Keratinocyte (primary cell): ENCODE data around the gene CDC6.

Experiments
- CTCF ChIP-seq, 3 experiments: IDR thresholded peaks in 1 of 3; conservative IDR thresholded peaks in 1 of 3; optimal IDR thresholded peaks in 1 of 3; 2 replicates in 2 of 3; 3 replicates in 1 of 3; pipeline versions ENCODE3 to v1.5.1; 2011; ENCODE audit warnings: low read length in 3 of 3, mild to moderate bottlenecking in 3 of 3, moderate library complexity in 2 of 3, control low read depth in 1 of 3, inconsistent platforms in 1 of 3; ENCODE audit not compliant: insufficient read depth in 2 of 3; ENCODE audit errors: extremely low read depth in 1 of 3
- EZH2 ChIP-seq: IDR thresholded peaks from one replicate; pipeline ENCODE4 v1.6.1; 2012; ENCODE audit warnings: inconsistent platforms, mild to moderate bottlenecking, low read length, moderate library complexity

DNA sequence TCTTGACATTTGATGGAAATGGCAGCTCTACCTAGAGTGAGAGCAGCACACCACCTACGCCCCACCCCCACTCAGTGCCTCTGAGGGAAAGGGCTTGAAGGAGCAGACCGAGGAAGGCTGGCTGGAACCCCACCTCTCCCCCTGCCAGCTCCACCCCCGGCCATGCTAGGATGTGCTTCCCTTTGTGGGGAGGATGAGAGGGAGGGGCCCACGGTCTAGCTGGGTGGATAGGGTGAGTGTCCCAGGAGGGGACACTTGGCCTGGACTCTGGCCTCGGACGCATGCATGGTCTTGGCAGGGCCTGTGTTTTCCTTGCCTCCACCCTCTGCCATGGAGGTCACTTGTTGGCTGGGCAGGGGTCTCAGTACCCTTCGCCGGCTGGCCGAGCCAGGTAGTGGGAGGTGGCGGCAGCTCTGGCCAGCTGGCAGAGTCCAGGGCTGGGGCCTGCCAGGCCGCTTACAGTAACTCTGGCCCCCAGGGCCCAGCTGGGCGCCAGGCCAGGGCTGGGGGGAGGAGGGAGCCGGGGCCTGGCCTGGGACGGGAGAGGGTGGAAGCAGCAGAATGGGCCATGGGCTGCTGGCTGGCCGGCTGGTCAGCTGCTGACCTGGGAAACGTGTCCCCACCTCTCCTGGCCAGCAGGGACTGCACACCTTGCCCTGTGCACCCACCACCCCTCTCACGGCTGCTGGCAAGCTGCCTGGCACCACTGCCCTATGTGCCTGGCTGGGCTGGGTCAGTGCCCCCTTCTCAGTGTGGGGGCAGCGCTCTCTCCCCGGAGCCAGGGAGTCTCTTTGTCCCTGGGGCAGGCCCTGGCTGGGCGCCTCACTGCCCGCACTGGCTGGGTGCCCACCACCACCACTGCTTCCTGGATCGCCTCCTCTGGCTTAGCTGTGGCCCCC, 44.3 kb downstream of the CDC6 start:
- no peak for TF ChIP-seq EZH2
- no peak for TF ChIP-seq CTCF (optimal IDR thresholded peaks at IDR 0.05 in 1 of 3, IDR thresholded peaks at IDR 0.05 in 1 of 3, conservative IDR thresholded peaks at IDR 0.05 in 1 of 3; ENCODE audit: extremely low read depth in 1 of 3, insufficient read depth in 2 of 3, low read length in 3 of 3)
